GM12801 (cell line): ENCODE data around the gene PRSS12.

Experiments used
- CTCF ChIP-seq: IDR thresholded peaks from one replicate; pipeline ENCODE4 v1.5.1; 2011; ENCODE audit warnings: control low read depth; ENCODE audit not compliant: insufficient read length; ENCODE audit errors: extremely low read depth

PRSS12 gene

GRCh38 chr4:118280501-118281218, 72.1 kb downstream of the PRSS12 start:
- TF ChIP-seq CTCF, result no peak

DNA sequence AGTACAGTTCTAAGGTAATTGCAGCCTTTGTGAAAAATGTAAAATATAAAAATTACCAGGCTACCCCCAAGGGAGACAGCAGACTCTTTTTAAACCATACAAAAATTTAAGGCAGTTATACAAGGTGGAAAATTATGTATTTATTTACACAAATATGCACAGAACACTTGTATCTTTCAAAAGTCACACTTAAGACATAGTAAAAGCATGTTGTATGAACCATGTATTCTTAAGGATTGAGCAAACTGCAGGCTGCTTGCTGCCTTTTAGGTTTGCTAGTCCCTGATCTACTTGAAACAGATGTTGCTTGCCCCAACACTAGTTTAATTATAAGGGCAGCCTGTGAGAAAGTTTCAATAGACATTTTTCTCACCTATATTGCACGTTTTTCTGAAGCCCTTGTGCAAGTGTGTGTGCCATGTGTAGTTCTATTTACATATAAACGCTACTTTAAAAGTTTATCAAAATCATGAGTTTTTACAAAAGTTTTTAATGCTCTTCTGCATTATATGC, 72.8 kb downstream of the PRSS12 start:
- no peak for TF ChIP-seq CTCF

GRCh38 chr4:118279328-118279727, 73.5 kb downstream of the PRSS12 start:
- TF ChIP-seq CTCF, result no peak

DNA sequence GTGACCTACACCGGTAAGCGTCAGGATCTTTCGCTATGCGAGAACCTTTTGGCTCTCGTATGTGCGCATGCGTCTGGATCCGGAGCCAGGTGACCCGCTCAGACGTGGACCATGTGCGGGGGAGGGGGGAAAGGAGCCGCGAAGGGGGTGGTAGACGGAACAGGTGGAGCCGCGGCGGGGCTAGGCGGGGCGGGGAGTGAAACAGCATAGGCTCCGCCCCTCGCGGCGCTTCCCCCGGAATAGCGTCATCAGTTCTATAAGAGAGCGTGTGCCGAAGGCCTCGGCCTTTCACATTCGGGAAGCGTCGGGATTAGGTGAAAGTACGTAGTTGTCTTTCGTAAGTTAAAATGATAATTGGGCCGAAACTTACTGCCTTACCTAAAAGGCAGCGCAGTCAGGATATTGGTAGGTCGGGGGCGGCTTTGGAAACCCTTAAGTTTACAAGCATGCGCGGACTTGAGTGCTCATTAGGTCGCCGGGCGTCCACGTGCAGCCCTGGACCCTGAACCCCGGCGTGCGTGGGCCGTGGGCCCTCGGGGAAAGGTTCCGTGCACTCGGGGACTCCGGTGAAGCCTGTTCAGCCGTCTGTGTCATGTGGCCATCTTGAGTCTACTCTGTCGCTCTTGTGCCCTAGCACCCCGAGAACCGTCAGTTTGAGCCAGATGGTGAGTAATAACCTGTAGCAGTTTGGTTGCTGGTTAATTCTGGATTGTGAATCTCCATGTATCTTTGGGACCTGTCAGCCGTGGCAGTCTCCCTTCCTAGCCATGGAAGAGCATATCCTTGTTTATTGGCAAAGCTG, 74.1 kb downstream of the PRSS12 start:
- TF ChIP-seq CTCF, result no peak

GRCh38 chr4:118277243-118277642, 75.6 kb downstream of the PRSS12 start:
- TF ChIP-seq CTCF, result no peak

GRCh38 chr4:118276580-118276979, 76.2 kb downstream of the PRSS12 start:
- no peak for TF ChIP-seq CTCF

- no peak for TF ChIP-seq CTCF
These were observed 79.2 kb downstream of the PRSS12 start for GRCh38 chr4:118273642-118274041.
